HepG2 (cell line): ENCODE measurements around the gene SMPD2. TPM values are rescaled to one million over a fixed set of nuclear protein-coding genes. Genes with fewer than 3 reads are reported as not detected.

Experiments
- ATAC-seq: fragments of 200-7000 bp; cut with Tn5 transposase; 3 replicates; pipeline ENCODE4 v1.9.1; 2020; ENCODE audit warnings: mild to moderate bottlenecking, moderate library complexity
- BruUV-seq: library from RNA; stranded (reverse); fragments of 400-500 nt; replicated peaks from 2 replicates; lab custom pipeline; 2021; lab: Mats Ljungman, UMichigan
- CTCF ChIA-PET: fragments of 300-600 bp; formaldehyde crosslinking; extraction: SDS; loops from one replicate; lab custom pipeline; 2021; ENCODE audit warnings: low total read pairs, inconsistent platforms, low intra/inter-chr PET ratio; lab: Yijun Ruan, JAX
- POLR2A ChIA-PET: fragments of 350-600 bp; sonication (Branson Sonifier 250); formaldehyde crosslinking; loops from one replicate; lab custom pipeline; 2020; ENCODE audit warnings: antibody characterized with exemption, inconsistent platforms; lab: Yijun Ruan, JAX
- DNase-seq: peaks from one replicate; pipeline ENCODE4 v3.0.0-alpha.2; 2015; ENCODE audit warnings: low spot score
- FAIRE-seq: peaks from 3 replicates; lab custom pipeline; 2011; peaks lifted over from hg19 to GRCh38; lab: Jason Lieb, UNC
- H2AFZ ChIP-seq: one replicate; pipeline ENCODE4 v1.6.1; 2011; ENCODE audit warnings: low read length, inconsistent platforms
- H3K27ac ChIP-seq: fragments of 300-600 bp; 3 replicates; pipeline ENCODE4 v1.8.0; 2011; ENCODE audit warnings: mixed run types, mild to moderate bottlenecking, mixed read lengths, low read length, inconsistent platforms; ENCODE audit not compliant: insufficient read depth; ENCODE audit errors: extremely low read length
- H3K27me3 ChIP-seq, 2 experiments: fragments of 200-600 bp in 1 of 2; 2 replicates in 1 of 2; 3 replicates in 1 of 2; pipeline versions ENCODE4 v1.6.0 to v1.8.0; 2011; ENCODE audit warnings: low read length in 2 of 2, mild to moderate bottlenecking in 2 of 2, moderate library complexity in 2 of 2, inconsistent platforms in 1 of 2; ENCODE audit not compliant: insufficient read depth in 2 of 2, control insufficient read depth in 1 of 2
- H3K36me3 ChIP-seq, 2 experiments: fragments of 200-600 bp in 1 of 2; replicated peaks in 1 of 2; 2 replicates in 1 of 2; 3 replicates in 1 of 2; pipeline versions ENCODE4 v1.5.1 to v1.8.0; 2011; ENCODE audit warnings: low read length in 2 of 2, inconsistent platforms in 1 of 2; ENCODE audit not compliant: insufficient read depth in 2 of 2, control insufficient read depth in 1 of 2
- H3K4me1 ChIP-seq: 2 replicates; pipeline ENCODE4 v1.5.1; 2012; ENCODE audit warnings: low read length, inconsistent platforms; ENCODE audit not compliant: insufficient read depth
- H3K4me2 ChIP-seq: 2 replicates; pipeline ENCODE4 v1.6.0; 2011; ENCODE audit warnings: low read depth, low read length, inconsistent platforms
- H3K4me3 ChIP-seq, 3 experiments: fragments of 200-600 bp in 1 of 3; sonication (generic), shearing (Covaris generic) in 1 of 3; replicated peaks in 1 of 3; 2 replicates each; pipeline ENCODE4 v1.5.1; 2011 to 2016; ENCODE audit warnings: low read length in 3 of 3, inconsistent platforms in 2 of 3, low read depth in 2 of 3, mild to moderate bottlenecking in 2 of 3, control low read depth in 1 of 3, mixed read lengths in 1 of 3; ENCODE audit not compliant: insufficient read depth in 1 of 3
- H3K79me2 ChIP-seq: one replicate; pipeline ENCODE4 v1.6.1; 2011; ENCODE audit warnings: low read length, inconsistent platforms; ENCODE audit not compliant: insufficient read depth
- H3K9ac ChIP-seq: 2 replicates; pipeline ENCODE4 v1.6.0; 2011; ENCODE audit warnings: mild to moderate bottlenecking, low read depth, low read length, inconsistent platforms; ENCODE audit not compliant: insufficient read depth
- H3K9me3 ChIP-seq: 2 replicates; pipeline ENCODE4 v1.5.1; 2012; ENCODE audit warnings: mild to moderate bottlenecking, low read length
- H4K20me1 ChIP-seq: 2 replicates; pipeline ENCODE4 v1.6.0; 2011; ENCODE audit warnings: inconsistent platforms, mild to moderate bottlenecking, low read length, moderate library complexity; ENCODE audit not compliant: insufficient read depth
- CBX5 ChIP-seq: sonication (generic); formaldehyde crosslinking; IDR thresholded peaks from 2 replicates; pipeline ENCODE4 v1.4.0; 2020; ENCODE audit warnings: missing genetic modification reagents, borderline replicate concordance
- MED1 ChIP-seq: sonication (generic); formaldehyde crosslinking; IDR thresholded peaks from 2 replicates; pipeline ENCODE4 v1.4.0; 2020; ENCODE audit warnings: missing genetic modification reagents
- NFE2 ChIP-seq: sonication (generic); formaldehyde crosslinking; IDR thresholded peaks from 2 replicates; pipeline ENCODE4 v1.4.0; 2020; ENCODE audit warnings: missing genetic modification reagents
- PCBP2 ChIP-seq: fragments of 200-400 bp; formaldehyde crosslinking; optimal IDR thresholded peaks from 2 replicates; pipeline ENCODE3; 2018; ENCODE audit warnings: low read length, low read depth; ENCODE audit not compliant: poor library complexity, severe bottlenecking
- SAP130 ChIP-seq: IDR thresholded peaks from 2 replicates; pipeline ENCODE4 v1.6.1; 2016; ENCODE audit warnings: low read depth
- SMAD1 ChIP-seq: sonication (generic); formaldehyde crosslinking; IDR thresholded peaks from 2 replicates; pipeline ENCODE4 v1.4.0; 2020; ENCODE audit warnings: missing genetic modification reagents, low read depth, mild to moderate bottlenecking, borderline replicate concordance
- SP1 ChIP-seq, 2 experiments: fragments of 450-650 bp in 1 of 2; sonication (generic) in 1 of 2; formaldehyde crosslinking in 1 of 2; IDR thresholded peaks; 2 replicates each; pipeline versions ENCODE4 v1.4.0 to v1.6.1; 2016 to 2020; ENCODE audit warnings: missing genetic modification reagents in 1 of 2
- SRSF4 ChIP-seq: fragments of 200-400 bp; formaldehyde crosslinking; IDR thresholded peaks from one replicate; pipeline ENCODE4 v1.6.1; 2018; ENCODE audit warnings: mild to moderate bottlenecking, low read depth, low read length, moderate library complexity; ENCODE audit not compliant: poor library complexity, severe bottlenecking
- STAT5B ChIP-seq: sonication (generic); formaldehyde crosslinking; IDR thresholded peaks from 2 replicates; pipeline ENCODE4 v1.4.0; 2020; ENCODE audit warnings: missing genetic modification reagents
- ZNF230 ChIP-seq: sonication (generic); formaldehyde crosslinking; IDR thresholded peaks from 2 replicates; pipeline ENCODE4 v1.4.0; 2020; ENCODE audit warnings: mild to moderate bottlenecking, missing genetic modification reagents
- ZNF687 ChIP-seq: sonication (generic); formaldehyde crosslinking; IDR thresholded peaks from 2 replicates; pipeline ENCODE4 v1.5.1; 2020; ENCODE audit warnings: mild to moderate bottlenecking, missing genetic modification reagents, moderate library complexity
- ZNF781 ChIP-seq: sonication (generic); formaldehyde crosslinking; IDR thresholded peaks from 2 replicates; pipeline ENCODE4 v1.5.1; 2020; ENCODE audit warnings: borderline replicate concordance, mild to moderate bottlenecking, missing genetic modification reagents; ENCODE audit errors: not compliant biosample characterization
- ZNF790 ChIP-seq: sonication (generic); formaldehyde crosslinking; IDR thresholded peaks from 2 replicates; pipeline ENCODE4 v1.8.0; 2022; ENCODE audit warnings: missing genetic modification reagents, mild to moderate bottlenecking, borderline replicate concordance
- ZNF879 ChIP-seq: sonication (generic); formaldehyde crosslinking; IDR thresholded peaks from 2 replicates; pipeline ENCODE4 v1.8.1; 2023; ENCODE audit warnings: missing genetic modification reagents
- ZSCAN9 ChIP-seq: IDR thresholded peaks from 2 replicates; pipeline ENCODE4 v1.6.1; 2016; ENCODE audit warnings: borderline replicate concordance
- WGBS: methylation state at CpG from one replicate; pipeline ENCODE4 v1.1.6; 2017; ENCODE audit warnings: low lambda C conversion rate; 5-methylcytosine and 5-hydroxymethylcytosine counted together
- in situ Hi-C: cut with HindIII; loops from 2 replicates; pipeline ENCODE4 v1.10.0; 2017; ENCODE audit warnings: low pct_unique_long_range_greater_than_20kb; ENCODE audit not compliant: extremely low pct_ligation_motif_present
- intact Hi-C: fragments of 100-400 bp; cut with micrococcal nuclease; formaldehyde crosslinking; loops from one replicate; pipeline ENCODE4 v1.10.0; 2022; ENCODE audit not compliant: unreplicated experiment
- polyA plus RNA-seq, 8 experiments: library from polyadenylated mRNA; depleted of rRNA in 3 of 8; stranded (reverse) in 7 of 8; unstranded in 1 of 8; fragments of >200 nt; fragmentation: Illumina TruSeq in 4 of 8; extraction: Trizol in 4 of 8; gene quantifications; 2 replicates each; pipeline versions ENCODE4 v1.2.1 to v1.2.3, GENCODE V29; 2011 to 2016; ENCODE audit warnings: low read depth in 4 of 8, missing spikeins in 1 of 8, mixed read lengths in 1 of 8; ENCODE audit not compliant: insufficient read depth in 1 of 8
- total RNA-seq, 5 experiments: library from RNA; depleted of rRNA; stranded (reverse); fragments of >200 nt; fragmentation: Illumina TruSeq; extraction: Trizol; gene quantifications; 2 replicates each; pipeline ENCODE4 v1.2.3, GENCODE V29; 2016; ENCODE audit warnings: low read depth in 1 of 5
- TF ChIP-seq, protein P1 (sequence below): sonication (generic); formaldehyde crosslinking; IDR thresholded peaks from 2 replicates; pipeline ENCODE4 v1.8.0; 2022; ENCODE audit warnings: missing genetic modification reagents, mild to moderate bottlenecking, inconsistent platforms, borderline replicate concordance

SMPD2 gene
- total and polyA plus RNA-seq, 2 of the 13 experiments (the other 11 are each of a cell fraction or from before 2014, with no cell fraction given) = 5.9 to 10.6 TPM

DNA sequence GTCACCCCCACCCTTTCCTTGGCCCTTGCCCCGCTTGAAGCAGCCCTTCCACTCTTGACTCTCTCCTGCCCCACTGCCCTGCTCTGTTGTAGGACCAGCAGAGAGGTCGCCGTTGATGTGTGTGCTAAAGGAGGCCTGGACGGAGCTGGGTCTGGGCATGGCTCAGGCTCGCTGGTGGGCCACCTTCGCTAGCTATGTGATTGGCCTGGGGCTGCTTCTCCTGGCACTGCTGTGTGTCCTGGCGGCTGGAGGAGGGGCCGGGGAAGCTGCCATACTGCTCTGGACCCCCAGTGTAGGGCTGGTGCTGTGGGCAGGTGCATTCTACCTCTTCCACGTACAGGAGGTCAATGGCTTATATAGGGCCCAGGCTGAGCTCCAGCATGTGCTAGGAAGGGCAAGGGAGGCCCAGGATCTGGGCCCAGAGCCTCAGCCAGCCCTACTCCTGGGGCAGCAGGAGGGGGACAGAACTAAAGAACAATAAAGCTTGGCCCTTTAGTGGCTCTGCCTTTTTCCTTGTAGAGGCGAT lies 3.0 kb downstream of the SMPD2 start:
- FAIRE-seq (no peak), DNase-seq (no peak), ATAC-seq (no peak)
- BruUV-seq = no TSS peak
- peaks cover 9% of the 10 kb centered on the region for H3K79me2 ChIP-seq
- ChIA-PET CTCF (no interaction called here), POLR2A (interaction anchor here (1.2 to 1.4 kb wide), 2 partner anchors 13 to 61 kb away, joined by 3 to 5 read pairs; partner anchors contain the start of gene CD164)
- 97% methylated on average over 9 of the region's 10 CpGs for WGBS
- H3K4me3 ChIP-seq = no peak overlapping the region
- no peaks in the 10 kb centered on the region; a peak in 1 of 5 replicates for H3K27me3 ChIP-seq
- no peak overlapping the region for H3K27ac ChIP-seq
- intact Hi-C loops = no loop called here
- no peak overlapping the region for H2AFZ ChIP-seq
- H4K20me1 ChIP-seq = no peaks in the 10 kb centered on the region
- H3K36me3 ChIP-seq = peaks cover 2 to 10% of the 10 kb centered on the region in 2 experiments; a peak in 3 of 5 replicates
- H3K9ac ChIP-seq = no peak overlapping the region
- H3K4me1 ChIP-seq = peaks cover 25% of the 10 kb centered on the region
- TF ChIP-seq ZNF790 (CRISPR knock-in tag) (no peak), ZNF230 (CRISPR knock-in tag) (no peak), SAP130 (CRISPR knock-in tag) (no peak), SMAD1 (CRISPR knock-in tag) (no peak), ZNF781 (CRISPR knock-in tag) (no peak), SRSF4 (no peak), SP1 (IDR thresholded peaks at IDR 0.05) (no peak), SP1 (CRISPR knock-in tag; IDR thresholded peaks at IDR 0.05) (no peak), NFE2 (no peak), ZNF879 (CRISPR knock-in tag) (no peak), STAT5B (CRISPR knock-in tag) (no peak), PCBP2 (no peak), ZSCAN9 (CRISPR knock-in tag) (no peak), MED1 (CRISPR knock-in tag) (no peak), ZNF687 (CRISPR knock-in tag) (no peak), CBX5 (no peak)
- TF ChIP-seq, protein P1, sequence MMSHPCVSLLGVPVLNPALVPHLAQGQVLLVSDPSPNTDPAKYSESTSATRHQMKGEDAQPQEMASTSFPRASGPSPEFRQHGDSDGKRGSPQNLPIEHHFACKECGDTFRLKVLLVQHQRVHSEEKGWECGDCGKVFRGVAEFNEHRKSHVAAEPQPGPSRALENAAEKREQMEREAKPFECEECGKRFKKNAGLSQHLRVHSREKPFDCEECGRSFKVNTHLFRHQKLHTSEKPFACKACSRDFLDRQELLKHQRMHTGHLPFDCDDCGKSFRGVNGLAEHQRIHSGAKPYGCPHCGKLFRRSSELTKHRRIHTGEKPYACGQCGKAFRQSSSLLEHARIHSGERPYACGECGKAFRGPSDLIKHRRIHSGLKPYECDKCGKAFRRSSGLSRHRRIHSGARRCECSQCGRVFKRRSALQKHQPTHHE (CRISPR knock-in tag) = no peak
- in situ Hi-C loops = loop anchor here (5.0 kb wide), 1 partner anchor 61 kb away; the partner anchor contains the start of gene CD164
- H3K4me2 ChIP-seq = no peak overlapping the region
- H3K9me3 ChIP-seq = no peaks in the 10 kb centered on the region
